ENCODE data around the gene CPED1. TPM values are rescaled to one million over a fixed set of nuclear protein-coding genes. Genes with fewer than 3 reads are reported as not detected.
"Not testable (repeated sequence)": the region's sequence is repeated elsewhere in the genome, so short reads cannot be mapped to it uniquely, and the experiment has no call there.

Gene CPED1
- polyA plus RNA-seq, 6 donors from 2014 or later = 0.16 to 1.2 (median 0.39) TPM

- peak overlapping the region; percentile 28 to 84 (median 81) for H3K27ac Mint-ChIP-seq
- H3K36me3 Mint-ChIP-seq = peaks cover 38 to 45% of the 10 kb centered on the region in 2 donors
- ATAC-seq (ENCODE audit: low read depth in 2 of 2) (peak; percentile 89 to 91), DNase-seq (peak; percentile 30)
- H3K9me3 Mint-ChIP-seq = peaks cover 1 to 16% (median 11%) of the 10 kb centered on the region in 7 donors
- peaks cover 46 to 54% (median 48%) of the 10 kb centered on the region in 3 donors for H3K4me1 Mint-ChIP-seq
- H3K27me3 Mint-ChIP-seq = no peaks in the 10 kb centered on the region
- H3K4me3 Mint-ChIP-seq = peak overlapping the region in 7 of 8 donors; percentile 14 to 85 (median 51)
Observed at GRCh38 chr7:121313793-121314676, 325.5 kb downstream of the CPED1 start.

GRCh38 chr7:121315170-121315569 lies 326.7 kb downstream of the CPED1 start:
- not testable (repeated sequence) for ATAC-seq (ENCODE audit: low read depth in 2 of 2); DNase-seq; H3K27me3 Mint-ChIP-seq
- H3K27ac Mint-ChIP-seq = peak overlapping the region in 5 of 6 donors; percentile 37 to 88 (median 54)
- peaks cover 1 to 11% (median 8%) of the 10 kb centered on the region in 7 donors for H3K9me3 Mint-ChIP-seq
- peaks cover 44 to 58% (median 50%) of the 10 kb centered on the region in 3 donors for H3K4me1 Mint-ChIP-seq
- peaks cover 34 to 35% of the 10 kb centered on the region in 2 donors for H3K36me3 Mint-ChIP-seq
- peak overlapping the region in 2 of 8 donors; percentile 5 to 22 for H3K4me3 Mint-ChIP-seq

GRCh38 chr7:121322460-121322859 lies 333.9 kb downstream of the CPED1 start:
- H3K9me3 Mint-ChIP-seq = no peaks in the 10 kb centered on the region
- peaks cover 25 to 29% of the 10 kb centered on the region in 2 donors for H3K36me3 Mint-ChIP-seq
- ATAC-seq (ENCODE audit: low read depth in 2 of 2) (no peak), DNase-seq (no peak)
- peaks cover 19 to 36% (median 30%) of the 10 kb centered on the region in 3 donors for H3K4me1 Mint-ChIP-seq
- no peaks in the 10 kb centered on the region for H3K27me3 Mint-ChIP-seq
- H3K27ac Mint-ChIP-seq = no peak overlapping the region
- no peak overlapping the region for H3K4me3 Mint-ChIP-seq

GRCh38 chr7:121323515-121324302 lies 335.2 kb downstream of the CPED1 start:
- ATAC-seq (ENCODE audit: low read depth in 2 of 2) = no peak
- no peak for DNase-seq
- Mint-ChIP-seq H3K9me3 (no peaks in the 10 kb centered on the region), H3K4me3 (peak overlapping the region in 1 of 8 donors; percentile 24), H3K36me3 (peaks cover 21 to 22% of the 10 kb centered on the region in 2 donors), H3K4me1 (peaks cover 30 to 43% (median 38%) of the 10 kb centered on the region in 3 donors), H3K27ac (peak overlapping the region in 1 of 6 donors; percentile 61), H3K27me3 (no peaks in the 10 kb centered on the region)

- no peak for ATAC-seq (ENCODE audit: low read depth in 2 of 2)
- Mint-ChIP-seq H3K4me1 (peaks cover 35 to 44% (median 37%) of the 10 kb centered on the region in 3 donors), H3K36me3 (peaks cover 0 to 15% of the 10 kb centered on the region in 2 donors), H3K9me3 (no peaks in the 10 kb centered on the region), H3K4me3 (peak overlapping the region in 6 of 8 donors; percentile 19 to 99 (median 95)), H3K27ac (peak overlapping the region in 2 of 6 donors; percentile 21 to 84), H3K27me3 (no peaks in the 10 kb centered on the region)
- DNase-seq = no peak
Observed at GRCh38 chr7:121327671-121328070, 339.2 kb downstream of the CPED1 start.

GRCh38 chr7:121328508-121329190 lies 340.1 kb downstream of the CPED1 start, which contains the start of gene WNT16:
WNT16 (plus strand) TSS chr7:121329000; CDS start chr7:121329293, 293 bp downstream.
- Mint-ChIP-seq H3K4me3 (peak within 1 kb of the TSS; percentile 95 to 99 (median 96)), H3K36me3 (peaks cover 0 to 12% of the 10 kb centered on the region in 2 donors), H3K27ac (peak within 1 kb of the TSS; percentile 38 to 92 (median 68)), H3K27me3 (no peaks in the 10 kb centered on the region), H3K9me3 (no peaks in the 10 kb centered on the region), H3K4me1 (peaks cover 35 to 44% (median 37%) of the 10 kb centered on the region in 3 donors)
- ATAC-seq (ENCODE audit: low read depth in 2 of 2) (peak; percentile 44 to 51), DNase-seq (peak; percentile 33)

- DNase-seq (peak; percentile 51), ATAC-seq (ENCODE audit: low read depth in 2 of 2) (peak; percentile 57 to 61)
- H3K36me3 Mint-ChIP-seq = peaks cover 0 to 11% of the 10 kb centered on the region in 2 donors
- H3K27ac Mint-ChIP-seq = peak overlapping the region in 5 of 6 donors; percentile 34 to 84 (median 60)
- no peaks in the 10 kb centered on the region for H3K27me3 Mint-ChIP-seq
- peaks cover 35 to 44% (median 37%) of the 10 kb centered on the region in 3 donors for H3K4me1 Mint-ChIP-seq
- H3K9me3 Mint-ChIP-seq = no peaks in the 10 kb centered on the region
- peak overlapping the region; percentile 95 to 99 (median 96) for H3K4me3 Mint-ChIP-seq
Observed at GRCh38 chr7:121329191-121330052, 340.9 kb downstream of the CPED1 start.

- ATAC-seq (ENCODE audit: low read depth in 2 of 2) = peak; percentile 54 to 58
- Mint-ChIP-seq H3K36me3 (peaks cover 0 to 11% of the 10 kb centered on the region in 2 donors), H3K27ac (peak overlapping the region in 5 of 6 donors; percentile 53 to 94 (median 88)), H3K4me3 (peak overlapping the region; percentile 95 to 99 (median 96)), H3K9me3 (no peaks in the 10 kb centered on the region), H3K4me1 (peaks cover 31 to 41% (median 37%) of the 10 kb centered on the region in 3 donors), H3K27me3 (no peaks in the 10 kb centered on the region)
- DNase-seq = peak; percentile 36
Observed at GRCh38 chr7:121330053-121330833, 341.7 kb downstream of the CPED1 start.

- DNase-seq (no peak), ATAC-seq (ENCODE audit: low read depth in 2 of 2) (no peak)
- peak overlapping the region; percentile 32 to 99 (median 96) for H3K4me3 Mint-ChIP-seq
- peaks cover 0 to 8% of the 10 kb centered on the region in 2 donors for H3K36me3 Mint-ChIP-seq
- no peak overlapping the region for H3K27ac Mint-ChIP-seq
- H3K27me3 Mint-ChIP-seq = no peaks in the 10 kb centered on the region
- no peaks in the 10 kb centered on the region for H3K9me3 Mint-ChIP-seq
- peaks cover 30 to 38% (median 34%) of the 10 kb centered on the region in 3 donors for H3K4me1 Mint-ChIP-seq
Observed at GRCh38 chr7:121331048-121331447, 342.5 kb downstream of the CPED1 start.

GRCh38 chr7:121331574-121331973 lies 343.1 kb downstream of the CPED1 start:
- no peak for ATAC-seq (ENCODE audit: low read depth in 2 of 2)
- Mint-ChIP-seq H3K27ac (peak overlapping the region in 3 of 6 donors; percentile 7 to 30 (median 11)), H3K9me3 (no peaks in the 10 kb centered on the region), H3K4me3 (peak overlapping the region in 6 of 8 donors; percentile 32 to 99 (median 95)), H3K36me3 (peaks cover 0 to 3% of the 10 kb centered on the region in 2 donors), H3K4me1 (peaks cover 30 to 34% (median 30%) of the 10 kb centered on the region in 3 donors), H3K27me3 (no peaks in the 10 kb centered on the region)
- no peak for DNase-seq

- no peak overlapping the region for H3K4me3 Mint-ChIP-seq
- no peak overlapping the region for H3K27ac Mint-ChIP-seq
- peaks cover 7% of the 10 kb centered on the region in 2 donors for H3K36me3 Mint-ChIP-seq
- no peak for ATAC-seq (ENCODE audit: low read depth in 2 of 2)
- H3K4me1 Mint-ChIP-seq = peaks cover 6 to 14% (median 12%) of the 10 kb centered on the region in 3 donors
- H3K9me3 Mint-ChIP-seq = no peaks in the 10 kb centered on the region
- no peak for DNase-seq
- no peaks in the 10 kb centered on the region for H3K27me3 Mint-ChIP-seq
Observed at GRCh38 chr7:121334376-121334775, 345.9 kb downstream of the CPED1 start.
